ENCODE results near the gene KIAA1671. TPM values are rescaled to one million over a fixed set of nuclear protein-coding genes. Genes with fewer than 3 reads are reported as not detected.

The KIAA1671 gene
- polyA plus RNA-seq, 1 donor (not counting 4 experiments of a cell fraction or from before 2014, with no cell fraction given): 17.4 TPM

- Histone ChIP-seq H3K4me2 (ENCODE audit: control insufficient read depth, extremely low read depth, insufficient read depth, low read depth, low read length) (no peak overlapping the region), H3K4me3 (ENCODE audit: control insufficient read depth in 2 of 3, extremely low read depth in 1 of 3, insufficient read depth in 2 of 3, low read depth in 1 of 3, low read length in 3 of 3) (no peak overlapping the region), H3K9me3 (ENCODE audit: control insufficient read depth, low read depth, low read length) (no peaks in the 10 kb centered on the region), H3K79me2 (ENCODE audit: control insufficient read depth, insufficient read depth, low read length) (peaks cover 40% of the 10 kb centered on the region), H4K20me1 (ENCODE audit: control insufficient read depth, extremely low read depth, insufficient read depth, low read length) (no peaks in the 10 kb centered on the region), H3K4me1 (ENCODE audit: control insufficient read depth, extremely low read depth, insufficient read depth, low read length) (peaks cover 46% of the 10 kb centered on the region), H3K9ac (ENCODE audit: control insufficient read depth, extremely low read depth, insufficient read depth, low read length) (no peak overlapping the region), H2AFZ (ENCODE audit: control insufficient read depth, low read length) (no peak overlapping the region), H3K9me1 (ENCODE audit: control insufficient read depth, extremely low read depth, insufficient read depth, low read length) (peaks cover 2% of the 10 kb centered on the region), H3K27me3 (ENCODE audit: control insufficient read depth, extremely low read depth, insufficient read depth, low read length) (no peaks in the 10 kb centered on the region), H3K36me3 (ENCODE audit: control insufficient read depth in 2 of 2, extremely low read depth in 1 of 2, insufficient read depth in 2 of 2, low read length in 2 of 2) (peaks cover 0 to 5% of the 10 kb centered on the region in 2 experiments), H3K27ac (ENCODE audit: control insufficient read depth, insufficient read depth, low read length) (peak overlapping the region; percentile 96)
- dilution Hi-C loops (cut with MboI; ENCODE audit: extremely low pct_ligation_motif_present, low sequenced_read_pairs): no loop called here
- TF ChIP-seq EZH2 (IDR thresholded peaks at IDR 0.05; ENCODE audit: low read length): no peak
- no peak for TF ChIP-seq CTCF (optimal IDR thresholded peaks at IDR 0.05 in 1 of 3, IDR thresholded peaks at IDR 0.05 in 1 of 3, conservative IDR thresholded peaks at IDR 0.05 in 1 of 3; ENCODE audit: extremely low read depth in 1 of 3, insufficient read depth in 2 of 3, low read length in 3 of 3)
- DNase-seq (ENCODE audit: low read depth, low spot score): no peak
- no peak for FAIRE-seq
Observed at GRCh38 chr22:24975125-24975640, 22.7 kb downstream of the KIAA1671 start.

DNA sequence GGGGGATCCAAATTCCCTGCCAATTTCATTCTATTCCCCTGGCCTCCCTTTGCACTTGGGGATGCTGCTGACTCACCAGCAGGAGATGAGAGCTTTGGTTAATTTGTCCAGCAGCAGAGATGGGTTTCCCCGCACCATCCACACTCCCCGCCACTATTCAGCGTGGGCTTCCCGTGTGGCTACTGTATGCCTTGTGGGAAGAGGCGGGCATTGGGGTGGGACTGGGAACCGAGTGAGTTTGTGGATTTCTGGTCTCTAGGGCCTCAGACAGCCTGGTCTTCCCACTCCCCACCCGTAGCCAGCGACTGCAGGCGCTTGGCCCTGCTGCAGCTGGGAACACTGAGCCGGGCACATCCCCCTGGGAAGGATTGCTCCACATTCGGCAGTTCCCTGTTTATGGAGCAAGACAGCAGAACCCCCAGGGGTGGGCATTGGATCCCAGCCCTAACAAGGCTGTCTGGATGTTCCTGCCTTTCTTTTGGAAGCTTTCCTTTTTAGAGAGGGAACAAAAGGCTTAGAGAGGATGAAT lies 23.4 kb downstream of the KIAA1671 start:
- DNase-seq (ENCODE audit: low read depth, low spot score) (no peak), FAIRE-seq (peak; percentile 67)
- Histone ChIP-seq H3K79me2 (ENCODE audit: control insufficient read depth, insufficient read depth, low read length) (peaks cover 38% of the 10 kb centered on the region), H3K9me1 (ENCODE audit: control insufficient read depth, extremely low read depth, insufficient read depth, low read length) (peaks cover 2% of the 10 kb centered on the region), H3K9ac (ENCODE audit: control insufficient read depth, extremely low read depth, insufficient read depth, low read length) (peak overlapping the region; percentile 76), H2AFZ (ENCODE audit: control insufficient read depth, low read length) (no peak overlapping the region), H3K4me3 (ENCODE audit: control insufficient read depth in 2 of 3, extremely low read depth in 1 of 3, insufficient read depth in 2 of 3, low read depth in 1 of 3, low read length in 3 of 3) (peak overlapping the region in 1 of 3 experiments; percentile 35), H3K27me3 (ENCODE audit: control insufficient read depth, extremely low read depth, insufficient read depth, low read length) (no peaks in the 10 kb centered on the region), H3K27ac (ENCODE audit: control insufficient read depth, insufficient read depth, low read length) (peak overlapping the region; percentile 96), H3K36me3 (ENCODE audit: control insufficient read depth in 2 of 2, extremely low read depth in 1 of 2, insufficient read depth in 2 of 2, low read length in 2 of 2) (peaks cover 0 to 5% of the 10 kb centered on the region in 2 experiments), H3K4me1 (ENCODE audit: control insufficient read depth, extremely low read depth, insufficient read depth, low read length) (peaks cover 49% of the 10 kb centered on the region), H3K9me3 (ENCODE audit: control insufficient read depth, low read depth, low read length) (no peaks in the 10 kb centered on the region), H3K4me2 (ENCODE audit: control insufficient read depth, extremely low read depth, insufficient read depth, low read depth, low read length) (peak overlapping the region; percentile 67), H4K20me1 (ENCODE audit: control insufficient read depth, extremely low read depth, insufficient read depth, low read length) (no peaks in the 10 kb centered on the region)
- TF ChIP-seq CTCF (optimal IDR thresholded peaks at IDR 0.05 in 1 of 3, IDR thresholded peaks at IDR 0.05 in 1 of 3, conservative IDR thresholded peaks at IDR 0.05 in 1 of 3; ENCODE audit: extremely low read depth in 1 of 3, insufficient read depth in 2 of 3, low read length in 3 of 3) (no peak), EZH2 (IDR thresholded peaks at IDR 0.05; ENCODE audit: low read length) (no peak)
- dilution Hi-C loops (cut with MboI; ENCODE audit: extremely low pct_ligation_motif_present, low sequenced_read_pairs): no loop called here

Data from keratinocyte (primary cell).